ENCODE measurements around the gene PTHLH.

The PTHLH gene

DNA sequence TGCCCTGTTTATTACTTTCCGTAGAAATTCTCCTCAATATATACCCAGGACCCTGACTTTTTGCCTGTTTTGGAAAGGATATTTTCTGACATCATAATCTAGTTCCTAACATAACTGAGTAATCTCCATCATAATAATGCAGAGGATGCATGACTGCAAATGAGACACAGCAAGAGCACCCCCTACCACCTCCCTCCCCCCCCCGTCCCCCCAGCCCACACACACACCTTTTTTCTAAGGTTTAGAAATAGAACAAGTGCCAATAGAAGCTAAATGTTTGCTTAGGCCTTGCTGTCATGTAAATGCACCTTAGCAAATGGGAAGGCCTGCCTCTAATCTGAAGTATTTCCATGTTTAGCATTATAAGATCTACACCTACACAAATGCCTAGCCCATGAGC lies at the start of gene PTHLH:
PTHLH (minus strand) TSS at position 13 of the 400 bp plus-strand sequence. CDS start 3,239 bp downstream, outside the sequence.
- DNase-seq (ENCODE audit: low read depth in 3 of 3, low spot score in 1 of 3) = no peak

DNA sequence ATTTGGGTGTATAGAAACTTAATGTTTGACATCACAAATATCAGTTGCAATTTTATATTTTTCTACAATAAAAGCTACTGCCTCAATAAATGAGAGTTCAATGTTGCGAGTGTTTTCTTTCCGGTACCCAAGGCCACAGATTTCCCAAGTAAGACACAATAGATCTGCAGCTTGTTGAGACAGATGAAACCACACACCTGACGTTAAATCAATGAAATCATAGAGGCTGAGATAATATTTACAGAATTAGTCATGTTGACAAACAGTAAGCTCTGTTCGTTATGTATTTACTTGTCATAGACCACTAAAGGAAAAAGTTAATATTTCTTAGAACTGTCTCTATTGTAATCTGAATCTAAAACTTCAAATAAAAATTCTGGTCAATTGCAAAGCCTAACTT lies 49.2 kb upstream of the PTHLH start:
- DNase-seq (ENCODE audit: low read depth in 3 of 3, low spot score in 1 of 3) = no peak

DNA sequence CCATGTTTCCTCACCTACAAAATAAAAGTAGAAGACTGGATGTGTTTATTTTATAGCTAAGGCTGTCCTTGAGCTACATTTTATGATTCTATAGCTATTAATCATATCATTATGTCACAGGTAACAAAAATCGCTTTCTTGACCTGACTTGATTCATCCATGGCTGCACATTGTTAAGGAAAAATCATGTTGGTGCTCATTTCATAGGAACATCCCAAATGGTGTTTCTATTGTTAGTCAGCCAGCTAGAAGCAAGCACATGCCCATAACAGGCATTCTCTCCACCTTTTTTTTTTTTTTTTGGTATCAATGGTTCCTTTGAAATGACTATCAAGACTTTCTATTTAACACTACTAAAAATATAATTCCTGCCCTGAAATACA lies 45.3 kb upstream of the PTHLH start:
- no peak for DNase-seq (ENCODE audit: low read depth in 3 of 3, low spot score in 1 of 3)

DNA sequence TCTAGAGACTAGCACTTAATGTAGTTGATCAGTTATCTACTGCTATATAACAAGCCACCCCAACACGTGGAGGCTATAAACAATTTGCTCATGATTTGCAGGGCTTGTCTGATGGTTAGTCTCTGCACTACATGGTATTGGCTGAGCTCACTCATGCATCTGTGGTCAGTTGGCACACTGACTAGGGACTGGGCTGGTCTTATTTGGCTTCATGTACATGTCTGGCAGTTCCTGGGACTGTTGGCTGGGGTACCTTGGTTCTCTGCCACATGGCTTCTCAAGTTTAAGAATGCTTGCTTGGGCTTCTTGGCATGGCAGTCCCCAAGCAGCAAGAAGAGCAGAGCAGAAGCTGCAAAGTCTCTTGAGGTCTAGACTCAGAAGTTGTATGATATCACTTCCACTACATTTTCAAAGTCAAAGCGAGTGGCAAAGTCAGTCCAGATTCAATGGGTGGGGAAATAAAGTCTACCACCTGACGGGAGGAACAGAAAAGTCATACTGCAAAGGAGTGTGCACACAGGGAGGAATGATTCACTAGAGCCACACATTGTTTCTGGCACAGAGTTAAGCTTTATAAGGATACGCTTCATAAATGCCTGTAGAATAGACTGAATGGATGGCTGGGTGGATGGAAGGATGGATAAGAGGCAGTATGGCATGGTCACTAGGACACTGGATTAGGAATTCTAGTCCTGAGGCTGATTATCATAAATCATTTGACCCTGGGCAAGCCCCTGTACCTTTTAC lies 44.8 kb upstream of the PTHLH start:
- no peak for DNase-seq (ENCODE audit: low read depth in 3 of 3, low spot score in 1 of 3)

DNA sequence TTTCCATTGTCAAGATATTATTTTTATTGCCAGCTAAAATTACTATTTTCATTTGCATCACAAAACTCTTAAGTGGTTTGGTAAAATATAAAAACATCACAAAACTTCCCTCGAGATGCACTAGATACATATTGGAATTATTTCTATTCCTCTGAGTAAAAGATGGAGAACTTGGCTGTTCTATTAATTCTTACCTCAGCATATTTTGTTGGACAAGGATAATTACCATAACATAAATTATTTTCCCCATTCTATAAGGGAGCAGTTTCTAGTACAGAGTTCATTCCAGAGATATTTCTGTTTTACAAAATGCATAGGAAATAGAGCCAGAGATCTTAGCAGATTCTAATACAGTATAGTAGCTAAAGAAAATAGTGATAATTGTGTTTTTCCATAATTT lies 42.6 kb upstream of the PTHLH start:
- DNase-seq (ENCODE audit: low read depth in 3 of 3, low spot score in 1 of 3) = no peak

DNA sequence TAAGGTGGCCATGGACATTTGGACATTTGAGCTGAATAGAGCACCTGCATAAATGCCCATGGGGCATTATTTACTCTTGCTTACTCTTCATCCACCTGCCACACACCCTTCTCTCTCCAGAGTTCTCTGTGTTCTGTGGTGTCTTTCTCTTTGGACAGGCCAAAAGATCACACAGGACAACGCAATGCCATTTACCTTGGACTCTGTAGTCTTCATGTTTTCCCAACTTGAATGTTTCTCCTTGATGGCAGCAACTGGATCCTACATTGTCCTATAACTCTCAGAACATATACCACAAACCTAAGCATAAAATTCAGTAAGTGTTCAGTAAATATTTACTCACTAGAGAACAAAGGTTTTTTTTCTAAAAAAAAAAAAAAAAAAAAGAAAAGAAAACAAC lies 41.7 kb upstream of the PTHLH start:
- DNase-seq (ENCODE audit: low read depth in 3 of 3, low spot score in 1 of 3) = no peak

DNA sequence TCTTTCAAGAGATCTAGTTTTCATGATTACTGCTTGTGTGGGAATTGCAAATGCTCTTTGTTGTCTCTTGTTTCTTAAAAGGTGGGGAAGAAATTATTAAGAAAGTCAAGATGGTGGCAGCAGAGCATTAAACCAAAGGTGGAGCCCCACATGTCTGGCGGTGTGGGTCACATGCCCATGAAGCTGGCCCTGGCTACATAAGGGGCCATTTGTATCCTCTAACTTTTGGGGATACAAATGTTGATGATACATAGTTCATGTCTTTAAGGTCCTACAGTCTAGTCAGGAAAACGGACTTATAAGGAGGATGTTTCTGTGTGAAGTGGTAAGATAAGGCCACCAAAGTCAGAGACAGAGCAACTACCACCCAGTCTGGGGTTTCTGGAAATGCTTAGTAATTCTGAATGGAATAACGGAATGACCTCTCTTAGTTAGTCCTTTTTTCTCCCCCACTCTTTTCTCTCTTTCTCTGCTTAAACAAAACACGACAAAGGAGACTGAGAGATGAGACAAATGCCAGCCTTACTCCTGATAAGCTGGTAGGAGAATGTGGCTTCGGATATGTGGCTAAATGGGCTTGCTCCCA lies 39.9 kb upstream of the PTHLH start:
- DNase-seq (ENCODE audit: low read depth in 3 of 3, low spot score in 1 of 3) = no peak

DNA sequence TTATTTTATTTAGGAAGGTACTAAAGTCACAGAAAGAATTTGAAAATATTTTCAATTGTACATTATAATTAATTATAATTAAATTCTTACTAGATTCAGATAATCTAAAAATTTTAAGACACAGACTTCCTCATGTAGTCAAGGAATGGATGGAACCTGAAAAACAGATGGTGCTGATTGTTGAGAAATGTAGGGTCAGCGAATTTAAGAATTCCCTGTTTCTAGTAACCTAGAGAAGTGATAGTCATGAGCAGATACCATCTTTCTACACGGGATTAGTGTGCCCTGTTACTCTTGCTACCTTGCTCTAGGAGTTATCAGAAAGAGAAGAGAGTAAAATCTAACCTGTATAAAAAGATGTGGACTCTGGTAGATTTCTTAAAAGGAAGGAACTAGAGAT lies 37.5 kb upstream of the PTHLH start:
- no peak for DNase-seq (ENCODE audit: low read depth in 3 of 3, low spot score in 1 of 3)

DNA sequence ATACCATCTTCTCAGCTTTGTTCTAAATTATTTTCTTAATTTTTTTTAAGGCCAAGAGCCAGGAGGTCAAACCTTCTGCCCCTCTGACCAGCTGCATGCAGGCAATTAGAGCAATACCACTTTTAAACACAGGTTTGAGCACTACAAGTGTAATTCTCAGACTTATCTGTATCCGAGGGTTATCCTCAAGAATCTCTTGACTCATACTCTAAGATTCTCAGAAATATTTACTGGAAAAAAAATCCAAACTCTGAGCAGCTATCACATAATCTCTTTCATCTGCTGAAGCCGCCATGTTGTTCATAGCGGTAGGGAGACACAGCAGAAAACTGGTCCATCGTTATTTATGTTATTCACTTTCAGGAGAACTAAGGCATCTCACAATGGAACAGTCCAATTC lies 27.4 kb upstream of the PTHLH start:
- DNase-seq (ENCODE audit: low read depth in 3 of 3, low spot score in 1 of 3) = no peak

DNA sequence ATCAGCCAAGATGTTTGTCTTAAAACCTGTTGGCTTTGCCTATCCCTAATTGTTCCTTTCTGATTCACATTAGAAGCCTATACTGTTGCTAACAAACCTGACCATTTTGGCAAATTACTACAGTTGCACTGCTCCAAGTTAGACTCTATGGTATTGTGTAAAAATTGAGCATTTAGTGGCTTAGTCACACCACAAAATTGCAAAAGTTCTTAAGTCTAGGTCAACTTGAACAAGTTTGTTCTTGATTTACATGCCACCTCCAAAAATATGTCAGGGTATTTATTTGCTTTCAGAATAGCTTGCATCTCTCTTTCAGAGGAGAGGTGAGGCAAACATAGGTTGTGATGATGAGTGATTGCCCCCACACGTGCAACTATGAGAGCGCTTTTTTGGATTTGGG lies 27.0 kb upstream of the PTHLH start:
- DNase-seq (ENCODE audit: low read depth in 3 of 3, low spot score in 1 of 3) = no peak

DNA sequence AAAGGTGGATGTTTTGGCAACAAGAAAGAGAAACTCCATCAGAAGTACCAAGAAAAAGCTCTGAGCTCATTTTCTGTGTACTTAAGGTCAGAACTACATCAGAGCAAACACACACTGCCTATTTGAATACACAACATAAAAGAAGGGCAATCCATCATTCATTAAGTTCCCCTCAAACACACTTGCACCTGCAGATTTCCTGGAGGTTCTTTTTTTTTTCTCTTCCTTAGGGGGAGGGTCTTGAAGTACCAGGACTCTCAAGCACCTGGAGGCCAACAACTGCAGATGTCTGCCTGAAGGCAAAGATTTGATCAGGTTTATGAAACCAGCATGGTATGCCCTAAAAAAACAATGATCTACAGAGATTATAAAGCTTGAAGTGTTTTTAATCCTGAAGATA lies 26.1 kb upstream of the PTHLH start:
- DNase-seq (ENCODE audit: low read depth in 3 of 3, low spot score in 1 of 3) = no peak

DNA sequence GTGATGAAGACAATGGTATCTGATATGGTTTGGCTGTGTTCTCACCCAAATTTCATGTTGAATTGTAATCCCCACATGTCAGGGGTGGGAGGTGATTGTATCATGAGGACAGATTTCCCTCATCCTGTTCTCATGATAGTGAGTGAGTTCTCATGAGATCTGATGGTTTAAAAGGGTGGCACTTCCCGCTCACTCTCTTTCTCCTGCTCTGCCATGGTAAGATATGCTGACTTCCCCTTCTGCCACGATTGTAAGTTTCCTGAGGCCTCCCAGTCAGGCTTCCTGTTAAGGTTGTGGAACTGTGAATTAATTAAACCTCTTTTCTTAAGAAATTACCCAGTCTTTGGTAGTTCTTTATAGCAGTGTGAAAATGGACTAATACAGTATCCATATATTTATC lies 25.6 kb upstream of the PTHLH start:
- DNase-seq (ENCODE audit: low read depth in 3 of 3, low spot score in 1 of 3) = no peak

DNA sequence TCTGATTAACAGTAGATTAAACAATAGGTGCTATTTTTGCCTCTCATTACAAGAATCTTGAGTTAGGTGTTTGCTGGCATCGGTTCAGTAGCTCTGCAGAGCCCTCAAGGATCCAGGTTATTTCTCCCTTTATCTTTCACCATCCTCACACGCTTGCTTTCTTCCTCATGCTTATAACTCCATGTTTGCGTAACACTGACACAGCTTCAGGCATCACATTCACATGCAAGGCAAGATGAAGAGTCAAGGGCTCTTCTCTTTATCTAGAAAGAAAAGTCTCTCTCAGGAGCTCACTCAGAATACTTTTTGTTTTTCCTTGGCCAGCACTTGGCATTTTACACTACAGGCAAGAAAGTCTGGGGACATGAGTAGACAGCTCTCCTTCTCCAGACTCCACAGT lies 24.2 kb upstream of the PTHLH start:
- DNase-seq (ENCODE audit: low read depth in 3 of 3, low spot score in 1 of 3) = no peak

DNA sequence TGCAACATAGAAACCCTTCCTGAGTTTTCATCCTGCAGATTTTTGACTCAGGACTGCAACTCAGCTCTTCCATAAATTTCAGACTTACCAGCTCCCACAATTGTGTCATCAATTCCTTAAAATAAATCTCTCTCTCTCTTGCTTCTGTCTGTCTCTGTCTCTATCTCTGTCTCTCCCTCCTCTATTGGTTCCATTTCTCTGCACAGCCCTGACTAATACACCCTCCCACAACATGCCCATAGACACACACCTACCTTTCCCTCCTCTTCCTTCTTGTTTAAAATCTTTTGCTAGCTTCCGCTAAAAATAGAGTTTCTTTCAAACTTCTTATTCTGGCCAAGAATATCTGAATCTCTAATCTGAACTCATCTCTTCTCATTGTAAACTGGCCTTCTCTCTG lies 22.9 kb upstream of the PTHLH start:
- no peak for DNase-seq (ENCODE audit: low read depth in 3 of 3, low spot score in 1 of 3)

DNA sequence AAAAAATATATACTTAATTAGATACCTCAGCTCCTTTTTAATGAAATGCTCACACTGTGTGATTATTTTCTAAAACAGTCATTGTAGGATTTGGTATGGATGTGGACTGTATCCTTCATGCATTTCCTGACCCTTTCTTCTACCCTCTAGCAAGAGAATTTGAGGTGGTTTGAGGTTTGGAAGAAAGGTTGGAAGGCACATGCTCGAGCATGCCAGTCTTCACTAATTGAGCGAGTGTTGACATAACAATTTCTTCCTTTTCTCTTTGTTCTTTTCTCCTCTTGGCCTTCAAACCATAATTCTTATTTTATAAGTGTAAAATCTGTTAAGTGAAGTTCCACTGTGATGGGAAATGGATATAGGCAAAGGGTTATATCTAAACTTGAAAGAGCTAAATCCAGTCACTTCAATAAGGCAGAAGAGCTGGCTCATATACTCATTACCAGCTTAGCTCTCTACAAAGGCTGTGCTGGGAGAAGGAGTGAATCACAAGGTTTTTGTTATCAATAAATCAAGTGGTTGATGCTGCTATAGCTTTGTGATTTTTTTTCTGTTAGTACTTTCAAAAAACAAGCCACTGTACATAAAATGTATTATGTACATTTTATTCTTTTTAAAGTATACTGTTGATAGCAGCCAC lies 16.2 kb upstream of the PTHLH start:
- no peak for DNase-seq (ENCODE audit: low read depth in 3 of 3, low spot score in 1 of 3)

DNA sequence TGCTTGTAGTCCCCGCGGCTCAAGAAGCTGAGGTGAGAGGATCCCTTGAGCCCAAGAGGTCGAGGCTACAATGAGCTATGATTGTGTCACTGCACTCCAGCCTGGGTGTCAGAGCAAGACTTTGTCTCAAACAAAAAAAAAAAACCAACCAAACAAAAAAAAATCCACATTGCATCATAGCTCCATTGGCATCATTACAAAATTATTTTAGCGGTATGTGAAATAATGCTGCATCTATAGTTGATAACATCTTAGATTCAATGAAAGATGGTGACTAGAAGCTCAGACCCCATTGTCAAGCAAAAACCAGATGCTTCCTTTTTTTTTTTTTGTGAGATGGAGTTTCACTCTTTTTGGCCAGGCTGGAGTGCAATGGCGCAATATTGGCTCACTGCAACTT lies 14.8 kb upstream of the PTHLH start:
- no peak for DNase-seq (ENCODE audit: low read depth in 3 of 3, low spot score in 1 of 3)

DNA sequence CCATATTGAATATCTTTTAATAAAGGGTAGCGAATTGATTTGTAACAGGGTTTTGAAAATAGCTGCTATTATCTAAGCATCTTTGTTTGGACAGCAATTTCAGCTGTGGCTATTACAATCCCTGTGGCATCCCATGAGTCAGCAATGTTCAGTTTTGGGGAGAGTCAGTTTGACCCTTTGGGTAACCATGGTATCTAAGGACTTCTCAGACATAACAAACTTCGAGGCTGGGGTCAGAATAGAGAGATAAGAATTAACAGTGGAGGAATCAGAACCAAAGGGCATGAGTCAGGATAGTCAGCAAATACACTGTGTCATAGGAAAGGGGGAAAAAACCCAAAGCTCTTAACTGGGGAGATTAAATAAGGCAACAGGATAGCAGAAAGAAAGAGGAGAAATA lies 11.7 kb upstream of the PTHLH start:
- DNase-seq (ENCODE audit: low read depth in 3 of 3, low spot score in 1 of 3) = no peak

DNA sequence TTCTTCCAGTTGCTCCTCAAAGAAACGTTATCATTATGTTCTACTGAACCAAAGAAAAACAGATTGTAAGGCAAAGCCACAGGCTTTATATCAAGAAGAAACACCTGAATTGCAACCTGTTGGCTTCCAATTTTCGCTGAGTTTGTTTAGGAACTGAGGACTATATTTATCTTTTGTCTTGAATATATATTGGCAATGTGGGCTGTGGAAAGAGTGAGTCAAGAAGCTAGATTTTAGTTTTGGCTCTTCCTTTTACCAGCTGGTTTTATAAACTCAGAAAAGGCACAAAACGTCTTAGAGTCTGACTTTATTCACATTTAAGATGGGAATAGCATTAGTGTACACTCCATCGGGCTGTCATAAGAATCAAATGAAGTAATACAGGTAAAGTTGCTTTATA lies 10.4 kb upstream of the PTHLH start:
- DNase-seq (ENCODE audit: low read depth in 3 of 3, low spot score in 1 of 3) = no peak

DNA sequence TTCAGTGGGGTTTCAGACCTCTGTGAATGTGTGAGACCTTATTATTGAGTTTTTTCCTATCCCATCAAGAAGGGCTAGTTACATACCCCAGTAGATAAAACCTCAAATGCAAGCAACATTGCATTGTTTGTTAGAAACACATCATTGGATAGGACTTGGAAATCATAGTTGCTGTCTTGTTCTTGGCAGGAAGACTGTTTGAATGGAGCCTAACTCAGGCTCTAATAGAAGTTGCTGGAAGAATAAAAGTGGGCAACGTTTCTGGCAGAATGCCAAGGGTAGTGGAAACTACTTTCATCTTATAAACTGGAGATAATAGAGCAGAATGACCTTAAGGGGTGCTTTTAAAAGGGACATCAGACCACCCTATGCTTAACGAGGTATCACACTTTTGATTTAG lies 9.9 kb upstream of the PTHLH start:
- no peak for DNase-seq (ENCODE audit: low read depth in 3 of 3, low spot score in 1 of 3)

DNA sequence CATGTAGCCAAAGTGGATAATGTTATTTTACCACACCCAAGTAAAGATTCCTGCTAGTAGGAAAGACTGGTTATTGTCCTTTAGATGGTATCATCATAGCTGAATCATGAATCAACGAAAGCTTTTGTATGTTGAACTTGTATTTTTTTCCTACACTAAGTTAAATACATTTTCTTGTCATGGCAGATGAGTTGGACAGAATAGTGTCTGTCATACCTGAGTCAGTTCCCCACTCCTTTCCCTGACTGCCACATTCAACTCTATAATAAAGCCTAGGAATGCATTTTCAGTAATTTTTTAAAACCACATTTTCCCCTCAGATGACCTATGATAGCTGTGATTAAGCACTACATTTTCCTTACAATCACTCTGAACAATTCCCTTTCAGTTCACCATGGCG lies 9.3 kb upstream of the PTHLH start:
- no peak for DNase-seq (ENCODE audit: low read depth in 3 of 3, low spot score in 1 of 3)

DNA sequence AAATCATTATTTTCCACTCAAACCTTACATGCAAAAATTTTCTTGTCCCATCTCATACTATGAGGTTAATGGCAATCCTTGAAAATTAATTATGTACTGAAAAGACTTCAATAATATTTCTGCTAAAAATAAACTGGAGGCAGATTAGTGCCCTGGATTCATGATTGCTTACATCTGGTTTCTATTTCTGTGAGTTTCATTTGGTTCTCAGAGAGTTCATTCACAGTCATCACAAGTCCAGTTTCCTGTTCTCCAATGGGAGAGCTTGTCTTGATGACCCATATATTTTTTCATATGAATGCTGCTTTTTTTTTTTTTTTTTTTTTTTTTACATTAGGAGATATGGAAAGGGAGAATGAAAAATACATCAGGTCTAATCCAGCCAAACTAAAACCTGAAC lies 6.6 kb upstream of the PTHLH start:
- no peak for DNase-seq (ENCODE audit: low read depth in 3 of 3, low spot score in 1 of 3)

DNA sequence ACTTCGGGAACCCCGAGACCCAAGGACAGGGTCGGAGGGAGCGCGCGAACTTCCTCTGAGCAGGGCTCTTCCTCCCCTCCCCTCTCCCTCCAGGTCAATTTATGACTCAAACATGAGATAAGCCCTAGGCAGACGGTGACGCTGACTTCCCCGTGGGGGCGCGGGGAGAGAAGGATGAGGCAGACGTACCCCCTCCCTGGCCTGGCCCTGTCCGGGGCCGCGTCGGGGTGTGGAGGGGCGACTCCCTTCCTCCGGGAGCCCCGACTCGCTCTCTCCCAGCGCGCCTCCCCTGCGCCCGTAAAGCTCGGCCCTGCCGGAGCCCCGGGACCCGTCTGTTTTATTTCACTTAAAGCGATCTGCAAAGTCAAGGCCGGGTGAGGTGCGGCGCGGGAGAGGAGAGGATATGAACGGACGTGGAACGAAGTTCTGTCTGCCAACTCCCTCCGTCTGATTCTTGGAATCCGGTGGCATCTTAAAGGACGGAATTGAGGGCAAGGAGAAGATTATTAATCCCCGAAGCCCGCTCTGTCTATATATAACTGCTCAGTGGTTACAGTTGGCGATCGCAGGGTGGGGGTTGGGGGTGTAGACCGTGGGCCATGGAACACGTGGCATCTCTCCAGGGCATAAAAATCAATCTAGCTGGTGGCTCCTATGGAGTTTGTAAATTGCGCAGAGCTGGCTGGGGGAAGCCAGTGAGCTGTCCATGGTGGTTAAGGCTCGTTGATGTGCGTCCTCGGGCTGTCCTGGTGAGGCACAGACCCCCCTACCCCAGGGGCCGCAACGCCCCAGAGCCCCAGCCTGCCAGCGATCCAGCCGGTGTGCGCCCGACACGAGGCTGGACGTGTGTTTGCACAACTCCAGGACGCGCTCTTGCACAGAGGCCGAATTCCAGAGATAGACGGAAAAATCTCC lies 2.9 kb upstream of the PTHLH start:
- DNase-seq (ENCODE audit: low read depth in 3 of 3, low spot score in 1 of 3) = no peak

Measured in stimulated activated CD4-positive, alpha-beta T cell treated with anti-CD3 and anti-CD28 coated beads, TNF-alpha, amount 100 ng/mL, for 1 hour (primary cell).